HepG2 (cell line): ENCODE measurements around the gene ARHGDIA. TPM values are rescaled to one million over a fixed set of nuclear protein-coding genes. Genes with fewer than 3 reads are reported as not detected.

ENCODE experiments used
- ARID2 ChIP-seq: sonication (generic); formaldehyde crosslinking; IDR thresholded peaks from 2 replicates; pipeline ENCODE4 v1.8.1; 2022; ENCODE audit warnings: mild to moderate bottlenecking, missing genetic modification reagents, borderline replicate concordance
- FOXM1 ChIP-seq: sonication (generic); formaldehyde crosslinking; IDR thresholded peaks from 2 replicates; pipeline ENCODE4 v1.5.0; 2020; ENCODE audit warnings: missing genetic modification reagents
- HIVEP1 ChIP-seq: sonication (generic); formaldehyde crosslinking; IDR thresholded peaks from 2 replicates; pipeline ENCODE4 v1.4.0; 2020; ENCODE audit warnings: mild to moderate bottlenecking, missing genetic modification reagents
- HMGXB4 ChIP-seq, 2 experiments: sonication (generic) in 1 of 2; formaldehyde crosslinking in 1 of 2; IDR thresholded peaks; 2 replicates each; pipeline versions ENCODE4 v1.4.0 to v1.6.1; 2018 to 2020; ENCODE audit warnings: missing genetic modification reagents in 2 of 2, borderline replicate concordance in 1 of 2, low read depth in 1 of 2, mild to moderate bottlenecking in 1 of 2, missing biosample characterization in 1 of 2
- LBX2 ChIP-seq: sonication (generic); formaldehyde crosslinking; IDR thresholded peaks from 2 replicates; pipeline ENCODE4 v1.5.0; 2020; ENCODE audit warnings: missing genetic modification reagents, mild to moderate bottlenecking, borderline replicate concordance
- MEIS2 ChIP-seq: sonication (generic); formaldehyde crosslinking; IDR thresholded peaks from 2 replicates; pipeline ENCODE4 v1.9.0; 2021; ENCODE audit warnings: mild to moderate bottlenecking, missing genetic modification reagents
- NFE2L1 ChIP-seq: sonication (generic); formaldehyde crosslinking; IDR thresholded peaks from 2 replicates; pipeline ENCODE4 v1.4.0; 2020; ENCODE audit warnings: missing genetic modification reagents, mild to moderate bottlenecking, borderline replicate concordance
- NFYB ChIP-seq: sonication (generic); formaldehyde crosslinking; IDR thresholded peaks from 2 replicates; pipeline ENCODE4 v1.4.0; 2020; ENCODE audit warnings: missing genetic modification reagents
- RELA ChIP-seq: sonication (generic); formaldehyde crosslinking; IDR thresholded peaks from 2 replicates; pipeline ENCODE4 v1.4.0; 2020; ENCODE audit warnings: missing genetic modification reagents
- ZBTB14 ChIP-seq: sonication (generic); formaldehyde crosslinking; IDR thresholded peaks from 2 replicates; pipeline ENCODE4 v1.4.0; 2020; ENCODE audit warnings: missing genetic modification reagents
- ZBTB4 ChIP-seq: sonication (generic); formaldehyde crosslinking; IDR thresholded peaks from 2 replicates; pipeline ENCODE4 v1.4.0; 2020; ENCODE audit warnings: missing genetic modification reagents, mild to moderate bottlenecking, borderline replicate concordance
- ZFP36L2 ChIP-seq: sonication (generic); formaldehyde crosslinking; IDR thresholded peaks from 2 replicates; pipeline ENCODE4 v1.4.0; 2020; ENCODE audit warnings: missing genetic modification reagents
- ZFP91 ChIP-seq: sonication (generic); formaldehyde crosslinking; IDR thresholded peaks from 2 replicates; pipeline ENCODE4 v1.9.0; 2022; ENCODE audit warnings: missing genetic modification reagents, mild to moderate bottlenecking, borderline replicate concordance
- ZNF17 ChIP-seq: sonication (generic); formaldehyde crosslinking; IDR thresholded peaks from 2 replicates; pipeline ENCODE4 v1.5.0; 2020; ENCODE audit warnings: mild to moderate bottlenecking, missing genetic modification reagents
- ZNF510 ChIP-seq: sonication (generic); formaldehyde crosslinking; IDR thresholded peaks from 2 replicates; pipeline ENCODE4 v1.4.0; 2020; ENCODE audit warnings: low read depth, mild to moderate bottlenecking, missing genetic modification reagents
- ZNF547 ChIP-seq: sonication (generic); formaldehyde crosslinking; IDR thresholded peaks from 2 replicates; pipeline ENCODE4 v1.5.1; 2020; ENCODE audit warnings: mild to moderate bottlenecking, missing genetic modification reagents
- ZNF552 ChIP-seq: sonication (generic); formaldehyde crosslinking; IDR thresholded peaks from 2 replicates; pipeline ENCODE4 v1.9.0; 2022; ENCODE audit warnings: missing genetic modification reagents, mild to moderate bottlenecking, borderline replicate concordance
- ZSCAN25 ChIP-seq: sonication (generic); formaldehyde crosslinking; IDR thresholded peaks from 2 replicates; pipeline ENCODE4 v1.8.0; 2022; ENCODE audit warnings: mild to moderate bottlenecking, missing genetic modification reagents
- polyA plus RNA-seq, 8 experiments: library from polyadenylated mRNA; depleted of rRNA in 3 of 8; stranded (reverse) in 7 of 8; unstranded in 1 of 8; fragments of >200 nt; fragmentation: Illumina TruSeq in 4 of 8; extraction: Trizol in 4 of 8; gene quantifications; 2 replicates each; pipeline versions ENCODE4 v1.2.1 to v1.2.3, GENCODE V29; 2011 to 2016; ENCODE audit warnings: low read depth in 4 of 8, missing spikeins in 1 of 8, mixed read lengths in 1 of 8; ENCODE audit not compliant: insufficient read depth in 1 of 8
- total RNA-seq, 5 experiments: library from RNA; depleted of rRNA; stranded (reverse); fragments of >200 nt; fragmentation: Illumina TruSeq; extraction: Trizol; gene quantifications; 2 replicates each; pipeline ENCODE4 v1.2.3, GENCODE V29; 2016; ENCODE audit warnings: low read depth in 1 of 5

ARHGDIA gene
- total and polyA plus RNA-seq, 2 of the 13 experiments (the other 11 are each of a cell fraction or from before 2014, with no cell fraction given): 40.0 to 64.0 TPM

- peak; percentile 67; the same call in 1 of the 2 replicates for TF ChIP-seq ZSCAN25 (CRISPR knock-in tag)
- TF ChIP-seq FOXM1 (CRISPR knock-in tag): peak; percentile 68; the same call in 1 of the 2 replicates
- TF ChIP-seq ZNF510: 0 out of 2 replicates have a peak, but pooled peaks have one; percentile 22
- TF ChIP-seq NFE2L1 (CRISPR knock-in tag): no peak
- 0 out of 2 replicates have a peak, but pooled peaks have one; percentile 8 for TF ChIP-seq NFYB (CRISPR knock-in tag)
- no peak for TF ChIP-seq ZNF17 (CRISPR knock-in tag)
- TF ChIP-seq HMGXB4 (CRISPR knock-in tag; IDR thresholded peaks at IDR 0.05; ENCODE audit: borderline replicate concordance in 1 of 2, low read depth in 1 of 2): peak in 1 of 2 experiments; percentile 42; a peak in 2 of 4 replicates
- no peak; the same call in 1 of the 2 replicates for TF ChIP-seq LBX2 (CRISPR knock-in tag)
- 0 out of 2 replicates have a peak, but pooled peaks have one; percentile 72 for TF ChIP-seq MEIS2 (CRISPR knock-in tag)
- TF ChIP-seq ZFP36L2 (CRISPR knock-in tag): peak; percentile 56; the same call in 1 of the 2 replicates
- TF ChIP-seq RELA (CRISPR knock-in tag): 0 out of 2 replicates have a peak, but pooled peaks have one; percentile 21
- TF ChIP-seq ZBTB14 (CRISPR knock-in tag): peak; percentile 94
- no peak for TF ChIP-seq HIVEP1 (CRISPR knock-in tag)
- no peak; the same call in 1 of the 2 replicates for TF ChIP-seq ZFP91 (CRISPR knock-in tag)
- peak; percentile 81 for TF ChIP-seq ZNF547
- TF ChIP-seq ZBTB4 (CRISPR knock-in tag): peak; percentile 9; the same call in 1 of the 2 replicates
- 0 out of 2 replicates have a peak, but pooled peaks have one; percentile 9 for TF ChIP-seq ZNF552 (CRISPR knock-in tag)
- TF ChIP-seq ARID2: peak; percentile 88
Measured at GRCh38 chr17:81859906-81860755, 11.0 kb downstream of the ARHGDIA start, which contains the start of gene P4HB (continued).
